ENCODE results near the gene KRT10.
"Not testable (repeated sequence)": the region's sequence is repeated elsewhere in the genome, so short reads cannot be mapped to it uniquely, and the experiment has no call there.

KRT10 gene

DNA sequence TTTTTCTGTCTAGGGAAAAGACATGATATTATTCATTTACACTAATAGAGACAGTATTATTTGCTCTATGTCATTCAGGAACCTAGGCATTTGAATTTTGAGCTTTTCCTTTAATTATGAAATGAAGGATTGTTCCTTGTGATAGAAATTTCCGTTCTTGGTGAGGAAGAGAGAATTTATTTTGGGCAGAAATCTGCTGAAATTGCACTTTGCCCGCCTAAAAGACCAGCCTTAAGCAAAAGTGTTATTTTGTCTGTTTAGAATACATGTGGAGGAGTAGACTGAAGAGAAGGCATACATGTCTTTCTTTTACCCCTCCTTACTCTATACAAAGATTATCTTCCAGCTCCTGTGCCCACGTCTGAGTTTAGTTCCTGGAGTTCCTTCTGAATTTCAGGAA lies 16.8 kb upstream of the KRT10 start:
- DNase-seq (ENCODE audit: low read depth, low spot score), result no peak
- no peak overlapping the region for H3K4me3 ChIP-seq (ENCODE audit: low read length)

DNA sequence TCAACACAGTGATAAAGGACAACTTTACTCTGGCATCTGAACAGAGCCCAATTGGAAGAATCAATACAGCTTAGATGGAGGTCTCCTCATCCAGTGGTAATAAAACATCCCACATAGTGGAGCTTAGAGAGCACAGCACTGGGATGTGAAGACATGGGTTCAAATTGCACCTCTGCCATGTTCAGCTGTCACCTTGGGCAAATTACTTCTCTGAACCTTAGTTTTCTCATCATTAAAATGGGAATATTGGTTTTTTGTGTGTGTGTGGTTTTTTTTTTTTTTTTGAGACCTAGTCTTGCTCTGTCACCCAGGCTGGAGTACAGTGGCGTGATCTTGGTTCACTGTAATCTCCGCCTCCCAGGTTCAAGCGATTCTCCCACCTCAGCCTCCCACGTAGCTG lies 13.6 kb upstream of the KRT10 start:
- no peak overlapping the region for H3K4me3 ChIP-seq (ENCODE audit: low read length)

GRCh38 chr17:40833882-40834281 lies 11.5 kb upstream of the KRT10 start:
- DNase-seq (ENCODE audit: low read depth, low spot score), result no peak
- no peak overlapping the region for H3K4me3 ChIP-seq (ENCODE audit: low read length)

More for the DNA sequence above, 13.6 kb upstream of the KRT10 start:
- DNase-seq (ENCODE audit: low read depth, low spot score), result no peak

GRCh38 chr17:40832840-40833239 lies 10.4 kb upstream of the KRT10 start:
- DNase-seq (ENCODE audit: low read depth, low spot score), result no peak
- H3K4me3 ChIP-seq (ENCODE audit: low read length), result no peak overlapping the region

DNA sequence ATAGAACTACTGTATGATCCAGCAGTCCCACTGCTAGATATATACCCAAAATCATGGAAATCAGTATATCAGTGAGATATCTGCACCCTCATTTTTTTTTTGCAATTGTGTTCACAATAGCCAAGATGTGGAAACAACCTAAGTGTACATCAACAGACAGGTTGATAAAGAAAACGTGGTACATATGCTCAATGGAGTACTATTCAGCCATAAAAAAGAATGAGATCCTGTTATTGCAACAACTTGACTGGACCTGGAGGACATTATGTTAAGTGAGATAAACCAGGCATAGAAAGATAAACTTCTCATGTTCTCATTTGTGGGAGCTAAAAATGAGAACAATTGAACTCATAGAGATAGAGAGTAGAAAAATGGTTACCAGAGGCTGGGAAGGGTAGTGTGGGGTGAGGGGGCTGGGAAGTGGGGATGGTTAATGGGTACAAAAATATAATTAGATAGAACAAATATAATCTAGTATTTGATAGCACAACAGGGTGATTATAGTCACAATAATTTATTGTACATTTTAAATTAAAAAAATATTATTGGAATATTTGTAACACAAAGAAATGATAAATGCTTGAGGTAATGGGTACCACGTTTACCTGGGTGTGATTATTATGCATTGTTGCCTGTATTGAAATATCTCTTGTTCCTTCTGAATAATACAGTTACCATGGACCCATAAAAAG lies 7.8 kb upstream of the KRT10 start:
- no peak for DNase-seq (ENCODE audit: low read depth, low spot score)
- no peak overlapping the region for H3K4me3 ChIP-seq (ENCODE audit: low read length)

- peak overlapping the region; percentile 32 for H3K4me3 ChIP-seq (ENCODE audit: low read length)
- no peak for DNase-seq (ENCODE audit: low read depth, low spot score)
Observed at GRCh38 chr17:40828454-40829044, 6.1 kb upstream of the KRT10 start.

- peak overlapping the region; percentile 32 for H3K4me3 ChIP-seq (ENCODE audit: low read length)
- DNase-seq (ENCODE audit: low read depth, low spot score), result peak; percentile 94
Observed at GRCh38 chr17:40827746-40828453, 5.5 kb upstream of the KRT10 start.

DNA sequence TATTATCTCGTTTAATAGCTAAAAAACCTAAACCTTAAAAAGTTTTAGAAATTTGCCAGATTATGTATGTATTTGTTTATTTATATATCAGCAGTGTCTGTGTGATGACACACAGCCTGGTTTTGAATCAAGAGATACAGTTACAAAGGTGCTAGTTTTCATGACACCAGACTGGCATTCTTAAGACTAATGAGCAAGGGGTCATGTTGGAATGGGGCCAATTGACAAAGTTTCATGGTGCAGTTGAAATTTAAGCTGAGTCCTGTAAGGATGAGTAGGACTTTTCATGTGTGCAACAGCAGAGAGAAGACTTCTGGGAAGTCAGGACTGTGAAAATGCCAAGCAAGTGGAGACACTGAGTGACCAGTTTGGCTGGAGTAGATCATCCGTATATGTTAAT lies 3.2 kb upstream of the KRT10 start:
- no peak for DNase-seq (ENCODE audit: low read depth, low spot score)
- no peak overlapping the region for H3K4me3 ChIP-seq (ENCODE audit: low read length)

DNA sequence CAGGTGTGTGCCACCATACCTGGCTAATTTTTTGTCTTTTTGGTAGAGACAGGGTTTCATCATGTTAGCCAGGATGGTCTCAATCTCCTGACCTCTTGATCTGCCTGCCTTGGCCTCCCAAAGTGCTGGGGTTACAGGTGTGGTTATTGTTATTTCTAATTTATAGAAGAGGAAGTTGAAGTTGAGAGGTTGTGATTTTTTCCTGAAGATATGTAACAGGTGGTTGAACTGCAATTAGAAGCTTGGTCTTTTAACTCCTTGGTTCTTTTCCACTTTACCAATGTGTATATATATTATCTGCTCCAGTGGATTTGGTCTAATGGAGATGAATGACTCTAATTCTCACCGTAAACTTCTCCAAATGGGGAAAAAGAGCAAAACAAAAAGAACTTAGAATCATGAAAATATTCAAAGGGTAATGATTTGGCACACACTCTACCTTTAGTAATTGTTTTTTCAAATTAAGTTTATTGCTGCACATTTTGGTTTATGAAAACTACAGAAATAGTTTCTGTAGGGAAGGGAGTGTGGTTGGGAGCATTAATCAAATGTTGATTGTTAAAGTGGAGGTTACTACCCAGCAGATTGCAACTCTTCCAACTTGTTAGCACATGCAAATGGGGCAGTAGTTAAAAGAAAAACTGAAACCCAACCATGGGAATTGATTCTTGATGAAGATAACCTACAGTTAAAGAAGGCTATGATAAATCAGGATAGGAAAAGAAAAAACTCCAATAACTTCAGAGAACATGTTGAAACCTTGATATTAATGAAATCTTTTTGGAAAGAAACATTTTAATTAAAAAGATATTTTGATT lies 1.8 kb upstream of the KRT10 start:
- DNase-seq (ENCODE audit: low read depth, low spot score), result no peak
- H3K4me3 ChIP-seq (ENCODE audit: low read length), result no peak overlapping the region

GRCh38 chr17:40821536-40821935 lies 878 bp downstream of the KRT10 start:
- DNase-seq (ENCODE audit: low read depth, low spot score), result no peak
- no peak overlapping the region for H3K4me3 ChIP-seq (ENCODE audit: low read length)

- DNase-seq (ENCODE audit: low read depth, low spot score), result no peak
- H3K4me3 ChIP-seq (ENCODE audit: low read length), result peak overlapping the region; percentile 87
Observed at GRCh38 chr17:40820228-40820838, 2.1 kb downstream of the KRT10 start.

DNA sequence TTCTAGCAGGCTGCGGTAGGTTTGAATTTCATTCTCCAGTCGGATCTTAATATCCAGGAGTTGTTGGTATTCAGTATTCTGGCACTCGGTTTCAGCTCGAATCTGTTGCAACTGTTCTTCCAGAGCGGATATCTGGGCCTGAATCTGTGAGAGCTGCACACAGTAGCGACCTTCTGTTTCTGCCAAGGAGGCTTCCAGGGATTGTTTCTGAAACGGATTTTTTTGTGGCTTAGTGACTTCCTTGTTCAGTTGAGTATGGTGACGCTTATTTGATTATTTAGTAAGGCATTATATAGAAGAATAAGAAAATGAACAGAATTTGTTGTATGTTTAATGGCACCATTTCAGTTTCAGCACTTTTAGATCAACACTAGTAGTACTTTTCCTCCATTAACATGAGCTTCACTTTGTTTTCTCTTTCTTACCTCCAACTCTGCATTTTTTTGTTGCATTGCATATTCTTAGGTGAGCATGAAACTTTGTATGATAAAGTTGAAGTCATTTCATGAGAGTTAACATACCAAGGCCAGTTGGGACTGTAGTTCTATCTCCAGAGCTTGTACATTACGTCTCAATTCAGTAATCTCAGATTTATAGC lies 2.8 kb downstream of the KRT10 start:
- DNase-seq (ENCODE audit: low read depth, low spot score), result no peak
- H3K4me3 ChIP-seq (ENCODE audit: low read length), result peak overlapping the region; percentile 87

DNA sequence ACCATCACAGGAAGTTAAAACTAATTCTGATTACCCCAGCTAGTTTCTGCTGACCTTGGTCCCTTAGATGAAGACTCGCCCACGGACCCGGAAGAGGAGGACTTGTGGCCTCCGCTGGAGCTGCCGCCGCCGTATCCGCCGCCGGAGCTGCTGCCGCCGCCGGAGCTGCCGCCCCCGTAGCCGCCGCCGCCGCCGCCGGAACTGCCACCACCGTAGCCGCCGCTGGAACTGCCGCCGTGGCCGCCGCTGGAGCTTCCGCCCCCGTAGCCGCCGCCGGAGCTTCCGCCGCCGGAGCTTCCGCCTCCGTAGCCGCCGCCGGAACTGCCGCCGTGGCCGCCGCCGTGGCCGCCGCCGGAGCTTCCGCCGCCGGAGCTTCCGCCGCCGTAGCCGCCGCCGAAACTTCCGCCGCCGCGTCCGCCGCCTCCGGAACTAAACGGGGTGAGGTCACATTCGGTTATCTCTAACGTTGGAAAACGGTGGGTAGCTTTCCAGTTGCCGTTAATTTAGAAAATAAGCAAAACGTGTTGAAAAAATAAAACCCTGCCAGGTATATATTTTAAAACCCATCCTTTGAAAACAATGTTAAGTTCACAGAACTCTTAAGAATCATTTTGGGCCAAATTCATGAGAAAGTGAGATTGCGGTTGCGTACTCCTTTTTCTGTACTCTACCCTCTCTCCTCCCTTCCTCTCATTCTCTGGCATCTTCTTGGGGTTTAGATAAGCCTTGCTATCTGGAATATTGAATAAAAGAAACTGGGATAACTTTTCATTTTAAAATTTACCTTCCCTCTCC lies 3.5 kb downstream of the KRT10 start:
- H3K4me3 ChIP-seq (ENCODE audit: low read length), result peak overlapping the region; percentile 87
- DNase-seq (ENCODE audit: low read depth, low spot score), result peak; percentile 61

DNA sequence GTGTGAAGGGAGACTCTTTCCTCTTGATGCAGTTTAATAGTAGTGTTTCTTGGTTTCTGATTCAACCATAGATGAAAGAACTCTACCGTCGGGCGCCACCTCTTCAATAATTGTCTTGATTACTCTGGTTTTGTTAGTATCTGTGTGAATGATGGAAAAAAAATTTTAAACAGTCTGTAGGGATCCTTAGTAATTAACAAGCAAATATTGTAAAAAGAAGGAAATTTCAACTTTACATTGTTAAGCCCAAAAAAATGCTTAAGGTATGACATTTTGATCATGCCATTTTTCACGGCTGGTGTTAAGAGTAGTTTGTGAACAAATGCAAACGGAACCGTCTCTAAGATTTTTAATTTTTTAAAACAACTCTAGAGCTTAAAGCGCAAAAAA lies 4.1 kb downstream of the KRT10 start:
- DNase-seq (ENCODE audit: low read depth, low spot score), result no peak
- H3K4me3 ChIP-seq (ENCODE audit: low read length), result peak overlapping the region; percentile 56

GRCh38 chr17:40817103-40817682 lies 5.2 kb downstream of the KRT10 start:
- no peak overlapping the region for H3K4me3 ChIP-seq (ENCODE audit: low read length)
- DNase-seq (ENCODE audit: low read depth, low spot score), result no peak

DNA sequence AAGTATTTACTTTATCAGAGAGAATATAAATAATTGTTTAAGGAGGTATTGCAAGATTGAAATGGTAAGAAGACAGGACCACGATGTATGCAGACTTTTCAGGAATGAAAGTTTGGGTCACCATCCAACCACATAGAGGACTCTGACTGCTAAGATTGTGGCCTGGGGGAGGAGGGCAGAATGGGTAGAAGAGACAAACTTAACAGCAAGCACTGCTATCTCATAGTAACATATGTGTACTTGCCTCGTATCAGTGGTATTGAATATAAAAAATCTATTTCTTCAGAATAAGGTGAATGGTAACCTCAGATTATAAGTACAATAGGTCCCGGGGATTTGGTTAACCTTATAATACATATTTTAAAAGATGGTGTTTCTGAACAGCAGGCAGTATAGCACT lies 5.8 kb downstream of the KRT10 start:
- H3K4me3 ChIP-seq (ENCODE audit: low read length), result no peak overlapping the region
- no peak for DNase-seq (ENCODE audit: low read depth, low spot score)

- DNase-seq (ENCODE audit: low read depth, low spot score), result no peak
- no peak overlapping the region for H3K4me3 ChIP-seq (ENCODE audit: low read length)
Observed at GRCh38 chr17:40815381-40815780, 7.0 kb downstream of the KRT10 start.

DNA sequence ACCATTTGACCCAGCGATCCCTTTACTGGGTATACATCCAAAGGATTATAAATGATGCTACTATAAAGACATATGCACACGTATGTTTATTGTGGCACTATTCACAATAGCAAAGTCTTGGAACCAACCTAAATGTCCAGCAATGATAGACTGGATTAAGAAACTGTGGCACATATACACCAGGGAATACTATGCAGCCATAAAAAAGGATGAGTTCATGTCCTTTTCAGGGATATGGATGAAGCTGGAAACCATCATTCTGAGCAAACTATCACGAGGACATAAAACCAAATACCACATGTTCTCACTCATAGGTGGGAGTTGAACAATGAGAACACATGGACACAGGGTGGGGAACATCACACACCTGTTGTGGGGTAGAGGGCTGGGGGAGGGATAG lies 7.8 kb downstream of the KRT10 start:
- not testable (repeated sequence) for DNase-seq (ENCODE audit: low read depth, low spot score); H3K4me3 ChIP-seq (ENCODE audit: low read length)
